Upper lobe of left lung (tissue), 6 donors: ENCODE measurements around the gene C3orf22. TPM values are rescaled to one million over a fixed set of nuclear protein-coding genes. Genes with fewer than 3 reads are reported as not detected.

ENCODE experiments used
- ATAC-seq, 2 donors: fragments of 200-7000 bp; cut with Tn5 transposase; one replicate each; pipeline ENCODE4 v1.9.1; 2022; ENCODE audit warnings: mild to moderate bottlenecking in 2 of 2, moderate library complexity in 2 of 2; ENCODE audit not compliant: low FRiP score in 2 of 2
- DNase-seq, 2 donors: peaks; one replicate each; pipeline ENCODE4 v3.0.0-alpha.2; 2019 to 2020
- H3K27ac ChIP-seq, 4 donors: fragments of 200-600 bp; sonication (generic); one replicate each; pipeline ENCODE4 v1.5.1; 2016 to 2019
- H3K27me3 ChIP-seq, 4 donors: fragments of 200-600 bp; sonication (generic); one replicate each; pipeline ENCODE4 v1.5.1; 2017 to 2019
- H3K36me3 ChIP-seq, 4 donors: fragments of 200-600 bp; sonication (generic); one replicate each; pipeline ENCODE4 v1.5.1; 2016 to 2019
- H3K4me1 ChIP-seq, 4 donors: fragments of 200-600 bp; sonication (generic); one replicate each; pipeline ENCODE4 v1.5.1; 2018 to 2019
- H3K4me3 ChIP-seq, 4 donors: fragments of 200-600 bp; sonication (generic); one replicate each; pipeline ENCODE4 v1.5.1; 2017 to 2019; ENCODE audit warnings: mild to moderate bottlenecking in 2 of 4, moderate library complexity in 1 of 4
- H3K9me3 ChIP-seq, 4 donors: fragments of 200-600 bp; sonication (generic); one replicate each; pipeline ENCODE4 v1.5.1; 2018 to 2019
- EP300 ChIP-seq, 4 donors: sonication (generic); formaldehyde crosslinking; IDR thresholded peaks; one replicate each; pipeline ENCODE4 v1.5.1; 2017; ENCODE audit warnings: antibody characterized with exemption in 4 of 4, control low read depth in 2 of 4
- POLR2A ChIP-seq, 4 donors: fragments of 450-650 bp; IDR thresholded peaks; one replicate each; pipeline ENCODE4 v1.5.1; 2016 to 2017; ENCODE audit warnings: antibody characterized with exemption in 4 of 4, mild to moderate bottlenecking in 2 of 4
- POLR2AphosphoS5 ChIP-seq, 2 donors: sonication (generic); formaldehyde crosslinking; IDR thresholded peaks; one replicate each; pipeline ENCODE4 v1.5.1; 2017; ENCODE audit warnings: antibody characterized with exemption in 2 of 2
- WGBS, 2 donors: methylation state at CpG; one replicate each; pipeline ENCODE4 v1.1.5; 2017 to 2018; 5-methylcytosine and 5-hydroxymethylcytosine counted together
- total RNA-seq, 6 donors: library from RNA; depleted of rRNA in 4 of 6; stranded (reverse); fragments of >200 nt in 4 of 6; gene quantifications; one replicate each; pipeline versions ENCODE4 v1.1.0 to v1.2.1, GENCODE V29; 2016 to 2021
- TF ChIP-seq, protein P1 (sequence below), 6 experiments: fragments of 450-650 bp in 4 of 6; fragments of 200-600 bp in 2 of 6; sonication (generic) in 2 of 6; IDR thresholded peaks; one replicate each; pipeline ENCODE4 v1.5.1; 2016 to 2019; ENCODE audit warnings: antibody characterized with exemption in 6 of 6
- donor health status: DM: no; HTN: no; CAD: no; lungs with moderate emphysema.
- donor health status: DM: no; HTN: yes; CAD: no; lungs with severe emphysema.

The C3orf22 gene
- total RNA-seq, 6 donors from 2014 or later: not detected

DNA sequence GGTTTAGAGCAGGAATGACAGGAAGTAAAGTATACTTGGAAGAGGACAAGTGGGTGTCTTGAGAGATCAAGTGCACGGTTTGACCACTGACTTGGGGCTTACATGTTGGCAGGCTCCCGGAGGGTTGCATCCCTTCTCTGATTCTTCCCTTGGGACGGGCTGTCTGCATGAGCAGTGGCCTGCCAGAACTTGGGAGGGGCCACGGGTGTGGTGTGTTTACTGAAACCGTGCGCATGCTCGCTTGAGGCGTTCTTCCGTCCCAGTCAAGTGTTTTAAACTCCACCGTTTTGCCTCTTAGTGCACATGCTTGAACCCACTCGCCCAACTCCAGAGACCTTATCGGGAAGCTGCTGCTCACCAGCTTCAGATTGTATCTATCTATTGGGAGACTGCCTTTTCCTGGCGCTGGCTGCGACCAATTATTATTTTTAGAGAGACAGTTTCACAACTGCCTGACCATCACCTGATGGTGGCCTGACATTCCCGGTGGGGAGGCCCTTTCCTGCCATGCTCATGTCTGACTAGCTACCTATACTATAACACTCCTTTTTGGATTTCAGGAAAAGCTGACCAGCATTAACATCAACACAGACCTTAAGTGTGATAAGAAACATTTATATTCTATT lies 14.9 kb upstream of the C3orf22 start:
- H3K4me1 ChIP-seq: no peaks in the 10 kb centered on the region
- no peak overlapping the region for H3K4me3 ChIP-seq
- 51 to 58% methylated on average over 15 of the region's 15 CpGs for WGBS, 2 donors
- H3K36me3 ChIP-seq: no peaks in the 10 kb centered on the region
- no peaks in the 10 kb centered on the region for H3K9me3 ChIP-seq
- no peak for ATAC-seq
- DNase-seq: peak; percentile 16 to 67
- no peak overlapping the region for H3K27ac ChIP-seq
- H3K27me3 ChIP-seq: no peaks in the 10 kb centered on the region
- TF ChIP-seq, protein P1, sequence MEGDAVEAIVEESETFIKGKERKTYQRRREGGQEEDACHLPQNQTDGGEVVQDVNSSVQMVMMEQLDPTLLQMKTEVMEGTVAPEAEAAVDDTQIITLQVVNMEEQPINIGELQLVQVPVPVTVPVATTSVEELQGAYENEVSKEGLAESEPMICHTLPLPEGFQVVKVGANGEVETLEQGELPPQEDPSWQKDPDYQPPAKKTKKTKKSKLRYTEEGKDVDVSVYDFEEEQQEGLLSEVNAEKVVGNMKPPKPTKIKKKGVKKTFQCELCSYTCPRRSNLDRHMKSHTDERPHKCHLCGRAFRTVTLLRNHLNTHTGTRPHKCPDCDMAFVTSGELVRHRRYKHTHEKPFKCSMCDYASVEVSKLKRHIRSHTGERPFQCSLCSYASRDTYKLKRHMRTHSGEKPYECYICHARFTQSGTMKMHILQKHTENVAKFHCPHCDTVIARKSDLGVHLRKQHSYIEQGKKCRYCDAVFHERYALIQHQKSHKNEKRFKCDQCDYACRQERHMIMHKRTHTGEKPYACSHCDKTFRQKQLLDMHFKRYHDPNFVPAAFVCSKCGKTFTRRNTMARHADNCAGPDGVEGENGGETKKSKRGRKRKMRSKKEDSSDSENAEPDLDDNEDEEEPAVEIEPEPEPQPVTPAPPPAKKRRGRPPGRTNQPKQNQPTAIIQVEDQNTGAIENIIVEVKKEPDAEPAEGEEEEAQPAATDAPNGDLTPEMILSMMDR (IDR thresholded peaks at IDR 0.05): no peak
- TF ChIP-seq POLR2A (IDR thresholded peaks at IDR 0.05): no peak
- TF ChIP-seq POLR2AphosphoS5 (IDR thresholded peaks at IDR 0.05): no peak
- TF ChIP-seq EP300 (IDR thresholded peaks at IDR 0.05): no peak

DNA sequence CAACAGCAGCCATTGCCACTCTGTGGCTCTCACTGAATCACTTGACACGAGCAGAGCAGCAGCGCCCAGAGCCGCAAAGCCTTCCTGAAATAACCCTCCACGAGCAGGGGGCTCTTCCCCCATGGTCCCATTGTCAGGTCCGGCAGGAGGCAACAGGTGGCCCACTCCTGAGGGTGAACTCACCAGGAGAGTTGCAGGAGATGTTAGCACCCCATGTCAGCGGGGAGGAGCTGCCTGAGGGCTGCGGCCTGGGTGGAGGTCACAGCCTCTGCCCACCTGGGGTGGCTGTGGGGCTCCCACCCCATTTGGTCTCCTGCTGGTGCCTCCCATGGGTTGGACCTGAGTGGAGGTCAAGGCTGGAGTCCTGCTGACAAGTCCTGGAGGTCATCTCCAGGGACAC lies 12.3 kb upstream of the C3orf22 start:
- no peak for ATAC-seq
- Histone ChIP-seq H3K36me3 (no peaks in the 10 kb centered on the region), H3K4me3 (no peak overlapping the region), H3K4me1 (no peaks in the 10 kb centered on the region), H3K27me3 (no peaks in the 10 kb centered on the region), H3K27ac (no peak overlapping the region), H3K9me3 (no peaks in the 10 kb centered on the region)
- TF ChIP-seq, protein P1 (IDR thresholded peaks at IDR 0.05): no peak
- no peak for TF ChIP-seq EP300 (IDR thresholded peaks at IDR 0.05)
- no peak for TF ChIP-seq POLR2AphosphoS5 (IDR thresholded peaks at IDR 0.05)
- TF ChIP-seq POLR2A (IDR thresholded peaks at IDR 0.05): no peak
- peak in 1 of 2 donors; percentile 43 for DNase-seq
- WGBS, 2 donors: 83 to 95% methylated on average over 2 to 7 of the region's 7 CpGs

DNA sequence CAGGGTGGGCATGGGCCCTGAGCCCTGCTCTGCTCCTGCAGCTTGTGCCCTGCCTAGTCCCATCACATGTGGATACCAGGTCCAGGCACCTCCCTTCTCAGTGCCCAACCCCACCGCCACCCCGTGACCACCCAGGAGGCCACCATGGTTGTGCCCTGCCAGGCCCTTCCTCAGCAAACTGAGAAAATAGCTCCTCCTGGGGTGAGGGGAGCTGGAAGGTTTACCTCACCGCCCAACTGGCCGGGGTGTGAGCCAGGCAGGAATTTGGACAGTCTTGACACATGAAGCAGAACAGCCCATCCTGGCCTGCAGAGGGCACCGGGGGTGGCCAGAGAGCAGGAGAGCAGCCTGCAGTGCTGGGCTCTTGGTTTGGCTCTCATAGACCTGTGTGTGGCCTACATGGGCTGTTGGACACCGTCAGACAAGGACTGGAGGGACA lies 11.4 kb upstream of the C3orf22 start:
- 44 to 76% methylated on average over 2 to 6 of the region's 6 CpGs for WGBS, 2 donors
- TF ChIP-seq POLR2AphosphoS5 (IDR thresholded peaks at IDR 0.05) (no peak), EP300 (IDR thresholded peaks at IDR 0.05) (no peak), POLR2A (IDR thresholded peaks at IDR 0.05) (no peak)
- TF ChIP-seq, protein P1 (IDR thresholded peaks at IDR 0.05): no peak

DNA sequence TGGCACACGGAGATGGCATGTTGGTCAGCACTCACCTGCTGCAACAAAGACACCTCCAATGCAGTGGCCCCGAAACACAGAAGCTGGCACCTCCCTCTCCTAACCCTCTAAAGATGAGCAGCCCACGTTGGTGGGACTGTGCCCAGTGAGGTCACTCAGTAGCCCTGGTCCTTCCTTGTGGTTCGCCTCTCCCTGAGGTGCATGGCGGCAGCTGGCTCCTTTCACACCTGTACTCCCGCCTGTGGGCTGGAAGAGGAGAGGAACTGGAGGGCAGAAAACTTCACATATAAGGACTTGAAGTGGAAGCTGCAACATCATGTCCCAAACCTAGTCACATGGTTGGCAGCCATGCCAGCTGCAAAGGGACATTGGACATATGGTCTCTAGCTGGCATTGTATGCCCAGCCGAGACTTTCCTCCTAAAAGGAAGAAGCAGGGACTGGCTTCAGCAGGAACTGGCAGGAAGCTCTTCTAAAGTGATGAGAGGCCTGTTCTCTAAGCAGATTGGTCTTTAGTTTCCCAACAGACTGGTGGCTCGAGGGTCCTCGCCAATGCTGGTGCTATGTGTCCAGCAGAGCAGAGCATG lies 10.8 kb upstream of the C3orf22 start:
- Histone ChIP-seq H3K4me1 (no peaks in the 10 kb centered on the region), H3K27ac (no peak overlapping the region), H3K4me3 (no peak overlapping the region), H3K9me3 (no peaks in the 10 kb centered on the region), H3K27me3 (no peaks in the 10 kb centered on the region), H3K36me3 (no peaks in the 10 kb centered on the region)
- TF ChIP-seq POLR2AphosphoS5 (IDR thresholded peaks at IDR 0.05) (no peak), POLR2A (IDR thresholded peaks at IDR 0.05) (no peak)
- TF ChIP-seq, protein P1 (IDR thresholded peaks at IDR 0.05): no peak
- 72 to 90% methylated on average over 5 to 9 of the region's 9 CpGs for WGBS, 2 donors
- ATAC-seq (no peak), DNase-seq (no peak)

More for the DNA sequence above, 11.4 kb upstream of the C3orf22 start:
- H3K9me3 ChIP-seq: no peaks in the 10 kb centered on the region
- no peak overlapping the region for H3K27ac ChIP-seq
- DNase-seq: peak in 1 of 2 donors; percentile 80
- no peaks in the 10 kb centered on the region for H3K4me1 ChIP-seq
- no peak overlapping the region for H3K4me3 ChIP-seq
- H3K27me3 ChIP-seq: no peaks in the 10 kb centered on the region
- ATAC-seq: peak in 1 of 2 donors; percentile 32
- no peaks in the 10 kb centered on the region for H3K36me3 ChIP-seq
